Fibroblast of skin of right biceps (primary cell): ENCODE data around the gene PRPF4.
A peak's percentile ranks its signal among the peaks of the same experiment; 100 is the strongest.

Experiments
- DNase-seq: peaks from one replicate; pipeline ENCODE4 v3.0.0-alpha.2; 2013

The PRPF4 gene

DNA sequence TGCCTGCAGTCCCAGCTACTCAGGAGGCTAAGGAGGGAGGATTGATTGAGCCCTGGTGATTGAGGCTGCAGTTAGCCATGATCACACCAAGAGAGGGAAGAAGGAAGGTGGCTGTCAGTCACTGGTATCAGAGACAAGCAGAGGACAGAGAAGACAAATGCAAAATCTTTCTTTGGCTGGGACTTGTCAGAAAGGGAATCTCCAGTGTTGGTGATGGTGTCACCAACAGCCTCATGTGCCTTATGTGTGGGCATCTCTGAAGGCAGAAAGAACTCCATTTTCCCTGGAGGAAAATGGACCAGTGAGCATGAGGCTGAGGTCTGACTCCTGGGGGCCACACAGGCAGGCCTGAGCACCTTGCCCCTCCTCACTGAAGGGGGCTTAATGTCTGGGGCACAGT lies 39.8 kb downstream of the PRPF4 start:
- DNase-seq, result no peak

GRCh38 chr9:113316030-113316429 lies 40.6 kb downstream of the PRPF4 start:
- no peak for DNase-seq

GRCh38 chr9:113317777-113318176 lies 42.3 kb downstream of the PRPF4 start:
- DNase-seq, result no peak

- DNase-seq, result no peak
Observed at GRCh38 chr9:113319054-113319453, 43.6 kb downstream of the PRPF4 start.

DNA sequence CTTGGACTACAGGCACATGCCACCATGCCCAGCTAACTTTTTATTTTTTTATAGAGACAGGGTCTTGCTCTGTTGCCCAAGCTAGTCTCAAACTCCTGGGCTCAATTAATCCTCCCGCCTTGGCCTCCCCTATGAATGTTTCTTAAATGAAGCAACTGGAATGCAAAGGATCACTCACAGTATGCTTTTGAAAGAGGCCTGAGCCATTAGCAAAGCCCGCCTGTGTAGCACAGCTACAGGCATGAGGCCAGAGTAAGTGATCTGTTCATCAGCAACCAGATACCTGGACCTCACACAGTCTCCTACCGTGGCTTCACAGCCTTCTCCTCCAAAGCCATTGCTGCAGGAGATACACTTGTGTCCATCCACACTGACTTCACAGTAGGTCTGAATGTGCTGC lies 44.6 kb downstream of the PRPF4 start:
- no peak for DNase-seq

- no peak for DNase-seq
Observed at GRCh38 chr9:113322671-113323070, 47.2 kb downstream of the PRPF4 start.

GRCh38 chr9:113326230-113326629 lies 50.8 kb downstream of the PRPF4 start:
- DNase-seq, result no peak

- DNase-seq, result no peak
Observed at GRCh38 chr9:113328045-113328782, 52.8 kb downstream of the PRPF4 start.

GRCh38 chr9:113331780-113332179 lies 56.3 kb downstream of the PRPF4 start:
- no peak for DNase-seq

GRCh38 chr9:113337714-113338113 lies 62.3 kb downstream of the PRPF4 start:
- DNase-seq, result no peak

DNA sequence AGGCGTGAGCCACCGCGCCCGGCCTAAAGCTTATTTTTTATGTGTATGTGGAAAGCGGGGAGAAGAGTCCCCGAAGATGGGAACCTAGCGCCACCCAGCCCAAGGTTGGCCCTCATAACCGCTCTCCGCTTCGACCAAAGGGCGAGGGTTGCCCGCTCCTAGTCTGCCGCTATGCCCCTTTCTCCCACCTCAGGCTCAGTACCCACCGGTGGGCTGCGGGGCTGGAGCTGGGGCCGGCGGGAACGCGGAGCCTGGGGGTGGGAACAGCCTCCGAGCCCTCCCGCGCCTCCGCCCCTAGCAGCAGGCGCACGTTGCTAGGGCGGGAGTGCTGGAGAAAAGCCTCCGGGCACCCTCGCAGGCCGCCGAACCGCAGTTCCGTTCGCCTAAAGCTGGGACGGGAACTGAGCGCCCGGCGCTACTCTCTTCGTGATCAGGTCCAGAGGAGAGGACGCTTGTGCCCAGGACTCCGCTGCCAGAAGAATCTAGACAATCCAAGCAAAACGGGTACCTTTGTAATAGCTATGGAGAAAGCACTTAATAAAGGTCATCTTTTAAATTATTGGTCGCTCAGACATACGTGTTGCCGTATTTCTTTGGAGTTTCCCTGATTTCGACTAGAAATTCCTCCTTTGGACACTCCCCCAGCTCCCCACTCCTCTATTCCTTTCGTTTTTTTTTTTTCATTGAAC lies 64.7 kb downstream of the PRPF4 start, which contains the start of gene WDR31:
Gene WDR31 (minus strand): TSS at position 265 of the 689 bp plus-strand sequence. CDS start 8,253 bp downstream, outside the sequence.
- peak; percentile 88 for DNase-seq

DNA sequence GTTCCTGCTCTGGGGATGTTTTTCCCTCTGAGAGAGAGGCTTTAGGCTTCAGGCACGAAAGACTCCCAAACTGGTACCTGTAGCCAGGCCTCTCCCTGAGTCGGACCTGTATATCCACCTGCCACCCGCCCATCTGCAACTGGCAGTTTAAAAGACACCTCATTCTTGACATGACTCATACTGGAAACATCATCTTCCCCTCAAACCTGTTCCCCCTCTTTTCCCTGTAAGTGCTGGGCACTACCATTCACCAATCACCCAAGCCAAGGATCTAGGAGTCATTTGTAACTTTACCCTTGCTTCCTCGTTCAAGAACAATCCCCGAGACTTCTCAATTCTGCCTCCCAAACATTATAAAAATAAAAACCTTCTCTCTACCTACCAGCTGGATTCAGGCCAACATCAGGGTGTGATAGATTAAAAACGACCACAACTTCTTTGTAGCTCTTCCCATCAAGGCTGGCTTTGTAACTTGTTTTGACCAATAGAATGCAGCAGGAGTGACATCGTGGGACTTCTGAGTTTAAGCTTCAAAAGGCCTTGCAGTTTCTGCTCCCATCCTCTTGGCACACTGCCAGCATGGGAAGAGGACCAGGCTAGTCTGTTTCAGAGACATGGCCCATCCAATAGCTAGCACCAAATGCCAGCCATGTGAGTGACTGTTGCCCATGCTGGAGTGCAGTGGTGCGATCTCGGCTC lies 66.4 kb downstream of the PRPF4 start:
- peak; percentile 3 for DNase-seq
